ENCODE results near the gene NOS1.
"Not testable (repeated sequence)": the region's sequence is repeated elsewhere in the genome, so short reads cannot be mapped to it uniquely, and the experiment has no call there.

Gene NOS1

DNA sequence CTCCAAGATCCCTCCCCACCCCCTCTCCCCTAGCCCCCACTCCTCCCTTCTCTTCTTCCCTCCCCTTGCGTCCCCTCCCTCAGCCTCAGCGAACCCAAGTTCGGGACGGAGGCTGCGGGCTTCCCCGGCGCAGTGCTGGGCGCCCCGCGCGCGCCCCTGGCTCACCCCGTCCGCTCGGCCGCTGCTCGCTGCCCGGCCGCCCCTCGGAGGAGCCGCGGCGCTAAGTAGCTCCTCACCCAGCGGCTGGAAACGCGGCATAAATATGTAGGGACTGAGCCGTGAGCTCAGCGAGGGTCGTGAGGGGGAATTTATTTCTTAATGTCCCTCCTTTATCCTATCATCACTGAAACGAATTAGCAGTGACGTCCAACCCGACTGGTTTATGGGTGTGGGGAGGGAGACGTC is at the start of gene NOS1:
Gene NOS1, minus strand, starts transcription at position 280 of the 405 bp plus-strand sequence. CDS start 30,557 bp downstream, outside the sequence.
- no peak for DNase-seq

DNA sequence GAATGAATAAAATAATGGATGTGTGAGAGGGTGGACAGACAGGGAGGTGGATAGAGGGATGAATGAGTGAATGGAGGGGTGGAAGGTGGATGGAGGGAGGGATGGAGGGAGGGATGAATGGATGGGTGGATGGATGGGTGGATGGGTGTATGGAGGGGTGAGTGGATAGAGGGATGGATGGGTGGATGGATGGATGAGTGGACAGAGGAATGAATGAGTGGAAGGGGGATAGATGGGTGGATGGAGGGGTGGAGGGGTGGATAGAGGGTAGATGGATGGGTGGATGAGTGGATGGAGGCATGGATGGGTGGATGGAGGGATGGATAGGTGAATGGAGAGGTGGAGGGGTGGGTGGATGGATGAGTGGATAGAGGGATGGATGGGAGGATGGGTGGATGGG is 47.9 kb upstream of the NOS1 start:
- DNase-seq = no peak

DNA sequence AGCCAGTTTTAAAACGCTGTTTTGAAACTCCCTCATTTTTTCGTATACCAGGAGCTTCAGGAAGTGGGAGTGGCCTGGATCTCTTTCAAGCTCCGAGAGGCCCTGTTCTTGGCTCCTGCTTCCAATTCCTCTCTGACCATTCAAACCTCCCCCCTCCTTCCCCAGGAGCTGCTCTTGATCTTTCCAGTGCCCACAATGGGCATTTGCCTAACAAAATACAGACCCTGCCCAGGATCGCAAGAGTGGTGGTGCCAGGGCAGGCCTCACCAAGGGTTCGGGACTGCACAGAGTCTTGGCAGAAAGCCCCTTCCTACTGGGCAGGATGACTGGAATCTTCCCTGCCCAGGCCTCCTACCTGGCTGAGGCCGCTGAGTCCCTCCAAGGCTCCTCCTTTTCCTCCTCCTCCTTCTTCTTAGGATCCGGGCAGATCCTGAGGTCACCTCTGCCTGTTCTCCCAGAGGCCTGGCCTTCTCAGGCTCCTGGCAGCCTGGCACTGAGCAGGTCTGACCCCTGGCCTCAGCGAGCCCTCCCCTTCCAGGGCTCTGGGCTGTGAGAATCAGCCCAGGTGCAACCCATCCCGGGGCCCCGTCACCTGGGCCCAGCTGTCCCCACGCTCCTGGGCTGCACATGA is 46.9 kb upstream of the NOS1 start:
- DNase-seq = no peak

DNA sequence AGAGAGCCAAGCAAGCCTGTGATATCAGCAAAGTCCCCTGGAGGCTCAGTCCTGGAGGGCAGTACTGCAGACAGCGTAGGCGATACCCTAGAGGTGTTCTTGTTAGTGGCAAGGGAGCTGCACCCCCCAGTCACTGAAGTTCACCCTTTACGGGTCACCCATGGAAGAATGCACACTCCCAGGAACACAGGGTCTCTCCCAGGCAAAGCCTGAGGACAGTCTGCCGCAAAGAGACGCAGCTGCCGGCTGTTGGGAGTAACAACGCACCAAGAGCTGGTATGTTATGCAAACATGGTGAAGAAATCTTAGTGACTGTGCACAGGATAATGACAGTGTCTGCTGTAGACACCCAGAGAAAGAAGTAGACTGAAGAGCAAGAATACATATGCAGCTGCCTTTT is 43.5 kb upstream of the NOS1 start:
- DNase-seq = no peak

DNA sequence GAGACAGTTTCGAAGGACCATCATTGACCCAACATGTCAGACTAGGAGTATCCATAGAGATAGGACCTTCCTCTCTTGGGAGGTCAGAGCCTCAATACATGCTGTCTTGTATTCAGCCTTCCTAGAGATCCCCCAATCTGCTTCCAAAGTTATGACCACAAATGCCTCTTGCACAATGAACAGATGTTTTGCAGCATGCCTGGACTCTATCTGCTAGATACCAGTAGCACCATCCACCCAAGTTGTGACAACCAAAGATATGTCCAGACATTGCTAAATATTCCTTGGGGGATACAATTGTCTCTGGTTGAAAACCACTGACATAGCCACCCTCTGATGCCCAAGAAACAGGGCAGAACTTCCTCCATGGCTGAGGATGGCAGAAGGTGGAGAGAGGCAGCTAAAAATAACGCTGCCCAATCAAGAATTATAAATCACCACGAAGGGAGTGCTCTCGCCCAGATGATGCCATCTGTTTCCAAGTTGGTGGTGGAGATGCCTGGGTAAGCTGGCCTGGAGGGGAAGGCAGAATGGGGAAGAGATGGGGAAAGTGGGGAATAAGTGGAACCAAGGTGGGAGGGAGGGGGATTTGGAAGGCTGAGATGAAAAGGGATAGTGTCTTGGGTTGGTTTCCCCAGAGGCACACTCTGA is 42.9 kb upstream of the NOS1 start:
- DNase-seq = no peak

DNA sequence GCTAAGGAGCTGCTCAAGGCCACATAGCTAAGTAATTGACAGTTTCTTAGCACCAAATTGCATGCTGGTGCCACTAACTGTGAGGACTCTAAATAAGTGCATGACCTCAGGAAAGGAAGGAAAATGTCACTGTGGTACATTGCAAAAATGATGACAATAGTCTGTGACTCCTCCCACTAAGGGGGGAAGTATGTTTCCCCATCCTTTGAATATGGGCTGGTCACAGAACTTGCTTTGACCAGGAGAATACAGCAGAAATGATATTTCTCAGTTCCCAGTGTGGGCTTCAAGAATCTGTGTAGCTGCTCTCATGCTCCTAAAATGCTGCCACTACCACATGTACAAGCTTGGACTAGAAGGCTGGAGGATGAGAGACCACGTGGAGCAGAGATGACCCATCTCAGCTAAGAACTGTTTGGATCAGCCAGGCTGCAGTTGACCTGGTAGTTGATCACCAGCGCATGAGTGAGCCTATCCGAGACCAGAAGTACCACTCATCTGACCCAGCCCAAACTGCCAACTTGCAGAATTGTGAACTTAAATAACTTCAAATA is 42.2 kb upstream of the NOS1 start:
- no peak for DNase-seq

DNA sequence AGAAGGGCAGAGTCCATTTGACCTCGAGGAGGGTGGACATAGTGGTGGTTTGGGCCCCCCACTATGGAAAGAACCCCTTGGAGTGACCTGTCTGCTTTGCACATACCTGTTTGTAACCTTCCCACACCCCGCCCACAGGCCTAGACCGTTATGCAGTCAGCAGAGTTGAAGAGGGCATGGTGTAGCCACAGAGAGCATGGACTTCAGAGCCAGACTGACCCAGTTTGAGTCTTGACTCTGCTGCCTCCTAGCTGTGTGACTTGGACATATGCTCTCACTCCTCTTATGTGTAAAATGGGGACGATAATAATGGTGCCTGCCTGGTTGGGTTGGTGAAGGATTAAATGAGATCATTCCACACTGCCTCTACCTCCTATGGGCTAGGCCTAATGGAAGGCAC is 40.9 kb upstream of the NOS1 start:
- DNase-seq = no peak

DNA sequence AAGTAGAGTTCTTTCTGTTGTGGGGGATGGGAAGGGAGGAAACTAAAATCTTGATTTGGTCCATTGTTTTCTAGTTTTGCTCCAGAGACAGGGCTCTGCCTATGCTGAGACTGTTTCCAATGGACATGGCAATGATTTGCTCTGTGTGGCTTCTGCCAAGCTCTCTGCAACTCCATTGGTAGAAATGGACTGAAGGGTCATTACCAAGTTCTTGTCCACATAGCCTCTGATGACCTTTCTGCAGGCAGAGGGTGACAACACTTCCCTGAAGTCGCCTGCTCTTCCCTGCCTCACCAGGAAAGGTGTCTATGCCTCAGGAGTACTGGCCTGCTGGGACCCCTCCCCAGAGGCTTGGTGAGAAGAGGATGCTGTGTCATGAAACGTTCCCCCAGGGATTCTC is 39.5 kb upstream of the NOS1 start:
- DNase-seq = no peak

DNA sequence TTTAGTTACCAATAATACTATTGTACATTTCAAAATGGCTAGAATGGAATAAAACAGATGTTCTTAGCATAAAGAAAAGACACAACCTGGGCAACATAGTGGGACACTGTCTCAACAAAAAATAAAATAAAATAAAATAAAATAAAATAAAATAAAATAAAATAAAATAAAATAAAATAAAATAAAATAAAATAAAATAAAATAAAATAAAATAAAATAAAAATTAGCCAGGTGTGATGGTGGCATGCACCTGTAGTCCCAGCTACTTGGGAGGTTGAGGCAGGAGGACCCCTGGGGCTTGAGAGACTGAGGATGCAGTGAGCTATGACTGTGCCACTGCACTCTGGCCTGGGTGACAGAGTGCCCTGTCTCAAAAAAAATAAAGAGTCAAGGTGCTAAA is 37.1 kb upstream of the NOS1 start:
- not testable (repeated sequence) for DNase-seq

DNA sequence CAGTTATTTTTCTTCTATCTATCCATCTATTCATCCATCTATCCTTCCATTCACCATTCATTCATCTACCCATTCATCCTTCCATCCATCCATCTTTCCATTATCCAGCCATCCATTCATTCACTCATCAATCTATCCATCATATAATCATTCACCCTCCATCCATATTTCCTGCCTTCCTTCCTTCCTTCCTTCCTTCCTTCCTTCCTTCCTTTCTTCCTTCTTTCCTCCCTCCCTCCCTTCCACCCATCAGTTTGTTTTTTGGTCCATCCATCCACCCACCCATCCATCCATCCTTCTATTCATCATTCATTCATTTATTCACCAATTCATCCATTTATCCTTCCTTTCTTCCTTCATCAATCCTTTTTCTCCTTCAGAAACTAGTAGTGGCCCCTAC is 34.3 kb upstream of the NOS1 start:
- no peak for DNase-seq

DNA sequence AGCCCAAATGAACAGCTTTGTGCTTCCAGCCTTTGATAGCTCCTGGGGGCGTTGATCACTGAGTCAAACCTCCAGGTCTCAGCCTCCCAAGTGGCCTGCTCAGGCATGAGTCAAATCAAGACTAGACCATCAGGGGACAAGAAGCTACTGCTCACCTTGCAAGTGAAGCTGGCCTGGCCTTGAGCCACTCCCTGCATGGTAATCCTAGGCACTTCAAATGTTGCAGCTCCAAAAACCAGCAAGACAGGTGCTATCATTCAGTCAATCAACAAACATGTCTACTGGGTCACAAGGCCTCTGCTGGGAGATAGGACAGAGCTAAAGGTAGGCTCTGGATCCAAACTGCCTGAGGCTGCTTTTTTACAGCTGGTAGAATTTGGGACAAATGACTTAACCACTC is 33.1 kb upstream of the NOS1 start:
- no peak for DNase-seq

DNA sequence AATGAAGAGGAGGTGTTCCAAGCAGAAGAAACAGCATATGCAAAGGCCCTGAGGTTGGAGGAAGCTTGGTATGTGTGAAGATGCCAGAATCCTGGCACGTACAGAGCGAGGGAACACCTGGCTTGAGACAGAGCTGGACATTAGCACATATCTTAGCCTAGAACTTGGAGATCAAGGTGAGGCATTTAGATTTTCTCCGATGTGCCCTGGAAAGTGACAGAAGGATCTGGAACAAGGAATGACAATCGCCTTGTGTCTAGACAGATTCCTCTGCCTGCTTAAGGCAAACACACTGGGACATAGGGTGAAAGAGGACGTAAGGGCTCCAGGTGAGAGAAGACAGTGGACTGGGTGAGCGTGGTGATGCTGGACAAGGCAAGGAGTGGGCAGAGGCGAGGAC is 32.2 kb upstream of the NOS1 start:
- DNase-seq = no peak

DNA sequence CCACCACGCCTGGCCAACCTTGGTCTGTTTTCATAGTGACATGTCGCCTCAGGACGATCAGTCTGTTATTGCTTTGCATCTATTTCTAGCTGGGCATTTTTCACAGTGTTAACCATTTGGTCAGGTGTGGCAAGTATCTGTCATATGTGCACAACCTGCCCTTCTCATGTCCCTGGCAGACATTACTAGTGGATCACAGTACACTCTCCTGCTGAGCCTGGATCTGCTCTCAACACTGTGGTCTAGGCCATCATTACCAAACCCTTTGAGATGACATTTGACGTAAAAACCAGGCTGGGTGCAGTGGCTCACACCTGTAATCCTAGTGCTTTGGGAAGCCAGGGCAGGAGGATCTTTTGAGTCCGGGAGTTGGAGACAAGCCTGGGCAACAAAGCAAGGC is 29.4 kb upstream of the NOS1 start:
- no peak for DNase-seq

DNA sequence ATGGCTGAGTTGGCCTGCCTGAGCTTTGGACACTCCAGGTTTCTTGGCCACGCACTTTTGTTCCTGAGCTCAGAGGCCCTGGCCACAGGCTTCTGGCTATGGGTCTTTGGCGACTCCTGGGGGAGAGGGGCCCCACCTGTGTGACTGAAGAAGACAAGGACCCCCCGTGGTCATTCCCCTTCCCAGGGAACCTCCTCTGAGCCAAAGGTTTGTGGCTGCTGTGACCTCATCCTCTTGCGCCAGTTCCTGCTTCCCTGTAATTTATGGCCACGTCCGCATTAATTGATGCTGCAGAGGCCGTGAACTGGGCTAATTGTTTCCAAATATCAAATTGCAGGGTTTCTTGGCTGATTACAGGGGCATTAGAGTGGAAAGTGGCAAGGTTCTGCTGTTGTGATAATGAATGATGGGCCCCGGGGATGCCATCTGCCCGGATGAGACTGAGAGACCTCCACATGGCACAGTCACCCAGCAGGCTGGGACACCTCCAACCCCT is 27.6 kb upstream of the NOS1 start:
- DNase-seq = no peak

DNA sequence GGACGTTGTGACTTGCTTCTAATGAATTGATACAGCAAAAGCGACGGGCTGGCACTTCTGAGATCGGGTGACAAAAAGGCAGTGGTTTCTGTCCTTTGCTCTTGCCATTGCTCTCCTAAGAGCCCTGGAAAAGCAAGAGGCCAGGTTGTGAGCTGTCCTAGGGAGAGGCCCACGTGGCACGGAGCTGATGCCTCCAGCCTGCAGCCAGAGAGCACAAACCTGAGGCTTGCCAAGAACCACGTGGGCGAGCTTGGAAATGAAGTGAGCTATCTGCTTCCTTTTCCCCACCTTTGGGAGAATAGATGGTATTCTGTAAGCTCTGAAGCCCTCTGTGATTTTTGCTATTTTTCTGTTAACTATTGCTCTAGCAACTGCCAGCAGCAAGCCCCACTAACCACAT is 26.4 kb upstream of the NOS1 start:
- no peak for DNase-seq

DNA sequence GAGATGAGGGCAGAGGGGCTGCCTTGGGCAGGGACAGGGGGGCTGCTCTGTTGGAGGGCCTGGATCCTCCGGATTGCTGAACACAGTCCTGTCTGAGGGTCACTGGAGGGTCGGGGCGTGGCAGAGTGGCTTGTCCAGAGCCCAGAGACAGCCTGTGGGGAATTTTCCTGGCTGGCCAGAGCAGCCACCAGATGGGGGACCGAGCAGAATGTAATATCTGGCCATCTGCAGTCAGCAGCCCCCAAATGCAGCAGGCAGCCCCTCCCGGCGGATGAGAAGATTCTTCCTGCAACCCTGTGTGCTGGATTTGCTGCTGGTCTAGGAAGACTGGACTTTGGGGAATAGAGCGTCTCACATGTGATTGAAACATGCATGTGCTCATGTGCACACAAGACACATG is 23.3 kb upstream of the NOS1 start:
- no peak for DNase-seq

DNA sequence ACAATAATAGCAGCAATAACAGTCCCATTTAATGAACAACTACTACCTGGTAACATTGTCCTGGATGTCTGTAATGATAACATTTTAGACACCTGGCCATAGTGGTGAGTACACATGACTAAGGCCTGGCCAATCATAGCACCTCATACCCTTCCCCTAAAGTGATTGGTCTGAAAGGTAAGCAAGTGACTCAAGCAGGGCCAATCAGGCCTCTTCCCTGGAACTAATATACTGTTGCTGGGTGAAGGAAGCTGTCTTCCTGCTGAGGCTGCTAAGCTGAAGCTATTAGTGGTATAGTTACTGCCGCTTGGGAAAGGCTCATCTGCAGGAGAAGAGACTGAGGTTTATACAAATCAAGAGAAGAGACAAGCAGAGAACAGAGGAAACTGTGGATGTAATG is 18.7 kb upstream of the NOS1 start:
- no peak for DNase-seq

DNA sequence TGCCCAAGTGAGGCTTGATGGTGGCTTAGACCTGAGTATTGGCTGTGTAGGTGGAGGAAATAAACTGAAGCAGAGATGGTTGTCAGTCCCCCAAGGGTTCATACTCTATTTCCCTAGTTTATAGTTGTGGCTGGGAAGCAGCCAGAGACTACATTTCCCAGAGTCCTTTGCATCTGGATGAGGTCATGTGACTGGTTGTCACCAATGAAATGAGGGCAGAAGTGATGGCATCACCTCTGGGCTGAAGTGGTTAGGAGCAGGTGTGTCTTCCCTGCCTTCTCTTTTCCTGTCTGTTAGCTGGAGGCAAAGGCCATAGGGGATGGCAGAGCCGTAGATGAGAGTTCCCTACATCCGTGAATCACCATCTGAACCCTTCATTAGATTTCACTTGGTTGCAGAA is 16.3 kb upstream of the NOS1 start:
- DNase-seq = no peak

DNA sequence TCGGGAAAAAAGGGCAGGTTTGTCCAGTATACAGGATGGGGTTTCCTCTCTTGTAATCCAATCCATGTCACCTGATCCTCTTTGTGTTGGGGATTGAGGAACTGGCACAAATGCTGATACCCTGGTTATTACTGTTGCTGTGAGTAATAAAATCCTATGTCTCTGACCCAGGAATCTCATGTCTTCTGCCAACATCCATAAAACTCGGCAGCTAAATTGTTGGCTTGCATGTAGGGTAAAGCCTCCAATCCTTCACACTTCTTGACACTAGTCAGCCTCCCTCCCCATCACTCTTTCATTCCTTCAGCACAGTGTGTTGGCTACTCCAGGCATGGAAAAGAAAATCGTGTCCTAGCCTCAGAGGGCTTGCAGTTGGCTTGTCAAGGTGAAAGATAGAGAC is 9.2 kb upstream of the NOS1 start:
- no peak for DNase-seq

DNA sequence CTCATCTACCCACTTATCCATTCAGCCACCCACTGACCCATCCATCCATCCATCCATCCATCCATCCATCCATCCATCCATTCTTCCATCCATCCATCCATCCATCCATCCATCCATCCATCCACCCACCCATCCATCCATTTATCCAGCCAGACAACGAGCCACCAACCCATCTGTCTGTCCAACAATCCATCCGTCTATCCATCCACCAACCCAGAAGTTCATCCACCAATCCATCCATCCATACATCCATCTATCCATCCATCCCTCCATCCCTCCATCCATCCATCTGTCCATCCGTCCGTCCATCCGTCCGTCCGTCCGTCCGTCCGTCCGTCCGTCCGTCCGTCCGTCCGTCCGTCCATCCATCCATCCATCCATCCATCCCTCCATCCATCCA is 8.6 kb upstream of the NOS1 start:
- not testable (repeated sequence) for DNase-seq

DNA sequence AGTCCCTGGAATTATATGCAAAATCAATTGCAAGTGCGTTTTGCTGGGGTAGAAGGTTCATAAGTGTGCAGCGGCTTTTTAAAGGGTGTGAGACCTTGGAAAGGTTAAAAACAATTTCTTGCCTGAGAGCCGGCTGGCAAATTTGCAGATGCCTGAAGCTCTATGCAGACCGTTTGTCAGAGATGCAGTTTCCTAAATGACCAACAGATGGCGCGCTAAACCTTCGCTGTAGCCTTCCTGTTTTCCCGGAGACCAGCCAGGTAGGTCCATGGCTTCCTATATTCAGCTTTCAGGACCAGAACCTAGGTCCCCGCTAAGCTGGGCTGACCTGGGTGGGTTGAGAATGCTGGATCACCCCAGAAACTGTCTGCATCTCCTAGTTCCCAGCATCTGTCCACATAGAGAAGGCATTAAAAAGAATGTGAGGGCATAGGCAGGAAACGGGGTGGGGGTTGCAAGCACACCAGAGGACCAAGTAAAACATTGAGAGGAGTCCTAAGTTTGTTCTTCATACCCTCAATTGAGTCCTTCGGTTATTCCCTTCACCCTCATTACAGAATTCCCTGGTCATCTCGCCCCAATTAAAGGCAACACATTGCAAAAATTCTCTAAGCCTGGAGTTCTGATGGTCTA is 5.7 kb upstream of the NOS1 start:
- no peak for DNase-seq

DNA sequence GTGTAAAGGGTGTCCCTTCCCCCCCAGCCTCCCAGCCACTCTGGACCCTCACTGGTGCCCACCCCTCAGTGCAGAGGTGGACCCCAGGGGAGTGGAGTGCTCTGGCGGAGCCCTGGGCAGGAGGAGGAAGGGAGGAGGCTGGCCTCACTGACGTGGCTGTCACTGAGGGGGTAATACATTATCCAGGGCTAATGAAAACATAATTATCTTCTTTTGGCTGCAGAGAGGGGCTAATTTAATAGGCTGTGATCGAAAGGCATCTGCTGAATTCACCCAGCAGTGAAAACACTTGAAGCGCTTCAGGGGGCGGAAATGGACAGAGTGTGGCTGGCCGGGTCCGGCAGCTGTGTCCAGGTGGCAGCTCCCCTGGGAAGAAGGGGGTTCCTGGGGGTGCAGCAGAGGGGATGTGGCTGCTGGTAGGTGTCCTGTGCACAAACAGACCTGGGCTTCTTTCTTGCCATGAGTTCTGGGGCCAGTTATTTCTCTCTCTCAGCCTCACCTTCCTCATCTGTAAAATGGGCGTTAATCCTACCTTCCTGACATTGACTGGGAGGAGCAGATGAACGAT is 3.7 kb upstream of the NOS1 start:
- no peak for DNase-seq

DNA sequence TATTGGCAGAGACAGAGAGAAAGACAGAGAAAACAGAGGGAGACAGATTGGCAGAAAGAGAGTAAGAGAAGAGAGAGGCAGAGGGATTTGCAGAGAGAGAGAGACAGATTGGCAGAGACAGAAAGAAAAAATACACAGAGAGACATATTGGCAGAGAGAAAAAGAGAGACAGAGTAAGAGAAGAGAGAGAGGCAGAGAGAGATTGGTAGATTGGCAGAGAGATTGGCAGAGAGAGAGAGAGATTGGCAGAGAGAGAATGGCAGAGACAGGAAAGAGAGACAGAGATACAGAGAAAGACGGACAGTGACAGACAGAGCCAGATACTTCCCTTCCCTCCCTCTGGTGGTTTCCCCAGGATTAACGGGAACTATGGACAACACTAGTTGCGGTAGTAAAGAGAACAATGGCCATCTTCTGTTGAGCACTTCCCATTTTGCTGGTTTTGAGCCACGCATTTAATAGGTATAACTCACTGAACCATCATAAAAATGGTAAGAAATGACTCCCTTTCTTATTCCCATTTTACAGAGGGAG is 2.6 kb upstream of the NOS1 start:
- no peak for DNase-seq
